Anterior cingulate cortex (tissue), 58 donors: ENCODE results near the gene ADH4.
"Not testable (repeated sequence)": the region's sequence is repeated elsewhere in the genome, so short reads cannot be mapped to it uniquely, and the experiment has no call there.

Source experiments
- DNase-seq, 58 donors: peaks; one replicate each; lab custom pipeline; 2025; lab: John Stamatoyannopoulos, UW

ADH4 gene

DNA sequence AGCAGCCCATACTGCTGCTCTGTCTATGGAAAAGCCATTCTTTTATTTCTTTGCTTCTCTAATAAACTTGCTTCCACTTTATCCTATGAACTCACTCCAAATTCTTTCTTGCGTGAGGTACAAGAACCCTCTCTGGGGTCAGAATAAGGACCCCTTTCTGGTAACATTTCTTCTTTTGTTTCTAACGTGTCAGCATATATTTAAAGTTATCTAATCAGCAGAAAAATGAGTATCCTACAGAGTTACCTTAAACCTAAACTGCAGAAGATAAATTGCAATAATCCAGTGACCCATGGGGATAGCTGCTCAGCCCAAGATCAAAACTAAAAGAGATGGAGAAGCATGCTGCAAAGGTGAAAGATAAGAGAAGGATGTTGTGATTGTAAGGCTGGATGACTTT is 59.5 kb downstream of the ADH4 start:
- DNase-seq, result no peak

GRCh38 chr4:99082192-99082591 is 61.9 kb downstream of the ADH4 start:
- DNase-seq, result no peak

DNA sequence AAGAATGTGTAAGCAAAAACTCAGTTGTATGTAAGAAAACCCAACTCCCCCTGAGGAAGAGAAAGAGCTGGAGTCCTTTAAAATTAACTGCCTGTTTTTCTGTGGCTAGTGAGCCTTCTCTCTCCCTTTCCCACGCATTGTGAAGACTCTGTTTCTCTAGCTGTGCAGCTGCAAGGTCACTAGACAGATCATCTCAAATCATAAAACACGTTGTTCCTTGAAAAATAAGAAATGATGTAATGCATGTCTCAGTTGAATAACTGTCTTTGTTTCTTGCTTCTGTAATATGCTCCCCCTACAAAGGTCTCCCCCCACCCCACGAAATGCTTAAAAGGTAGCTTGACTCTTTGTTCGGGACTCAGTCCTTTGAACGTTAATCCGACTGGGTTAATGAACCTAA is 63.2 kb downstream of the ADH4 start:
- not testable (repeated sequence) for DNase-seq

DNA sequence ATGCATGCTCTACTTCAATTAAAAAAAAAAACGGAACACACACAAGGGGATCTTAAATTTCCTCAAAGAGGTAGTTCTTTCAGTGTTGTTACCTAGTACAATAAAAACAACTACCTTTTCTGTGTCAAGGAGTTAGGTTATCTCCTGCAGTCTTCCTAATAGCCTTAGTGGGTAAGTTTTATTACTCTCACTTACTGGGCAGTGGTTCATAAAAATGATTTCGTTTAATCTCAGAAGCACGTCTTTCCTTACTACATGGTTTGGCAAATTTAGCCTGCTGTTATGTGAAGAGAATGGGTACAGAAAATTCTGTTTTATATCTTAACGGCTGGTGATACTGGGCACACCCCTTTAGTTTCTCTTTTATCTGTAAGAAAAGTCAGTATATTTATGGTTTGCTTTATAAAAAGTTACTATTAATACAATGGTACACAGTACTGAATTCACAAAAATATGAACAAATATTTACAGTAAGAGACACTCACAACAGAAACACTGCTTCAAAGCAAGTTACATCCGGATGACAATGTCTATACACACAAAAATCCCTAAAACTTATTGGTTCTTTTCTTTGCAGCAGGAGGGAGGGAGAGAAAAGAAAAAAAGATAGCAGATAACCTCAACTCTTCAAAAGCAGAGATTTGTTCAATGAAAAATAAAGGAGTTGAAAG is 64.3 kb downstream of the ADH4 start:
- no peak for DNase-seq

- no peak for DNase-seq
These were observed 65.0 kb downstream of the ADH4 start for GRCh38 chr4:99078931-99079624.

GRCh38 chr4:99078336-99078735 is 65.8 kb downstream of the ADH4 start:
- DNase-seq, result no peak

GRCh38 chr4:99077177-99077576 is 66.9 kb downstream of the ADH4 start:
- no peak for DNase-seq

GRCh38 chr4:99076292-99076976 is 67.7 kb downstream of the ADH4 start:
- DNase-seq, result no peak

GRCh38 chr4:99074816-99075215 is 69.3 kb downstream of the ADH4 start:
- no peak for DNase-seq
